COLO668 (cell line): ENCODE measurements around the gene IER3.
"Not testable (repeated sequence)": the region's sequence is repeated elsewhere in the genome, so short reads cannot be mapped to it uniquely, and the experiment has no call there.

ENCODE experiments used
- DNase-seq: peaks from one replicate; lab custom pipeline; 2025; ENCODE audit not compliant: unreplicated experiment; lab: John Stamatoyannopoulos, UW

IER3 gene

DNA sequence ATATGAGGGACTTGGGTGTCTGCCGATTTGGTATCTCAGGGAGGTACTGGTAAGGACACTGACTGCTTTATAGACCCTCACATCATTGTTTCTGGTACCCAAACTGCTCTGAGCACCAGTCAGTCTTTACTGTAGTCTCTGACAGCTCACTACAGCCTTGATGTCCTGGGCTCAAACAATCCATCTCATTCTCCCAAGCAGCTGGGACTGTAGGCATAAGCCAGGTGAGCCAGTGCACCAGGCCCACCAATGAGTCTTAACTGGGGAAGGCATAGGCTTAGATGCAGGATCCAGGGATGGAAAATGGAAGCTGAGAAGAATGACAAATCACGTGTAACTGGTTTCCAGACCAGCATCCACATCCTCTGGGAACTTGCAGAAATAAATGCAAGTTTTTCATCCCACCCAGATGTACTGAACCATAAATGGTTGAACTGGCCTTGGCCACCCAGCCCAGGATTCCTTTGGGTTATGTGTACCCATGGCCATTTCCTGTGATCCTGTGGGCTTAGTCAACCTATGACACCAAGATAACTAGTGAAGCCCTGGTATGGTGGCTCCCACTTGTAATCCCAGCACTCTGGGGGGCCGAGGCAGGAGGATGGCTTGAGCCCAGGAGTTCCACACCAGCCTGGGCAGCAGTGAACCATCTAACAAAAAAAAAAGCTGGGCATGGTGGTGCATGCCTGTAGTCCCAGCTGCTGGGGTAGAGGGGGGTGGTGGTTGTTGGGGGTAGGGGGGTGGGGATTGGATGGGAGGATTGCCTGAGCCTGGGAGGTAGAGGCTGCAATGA, 18.4 kb downstream of the IER3 start:
- no peak for DNase-seq

DNA sequence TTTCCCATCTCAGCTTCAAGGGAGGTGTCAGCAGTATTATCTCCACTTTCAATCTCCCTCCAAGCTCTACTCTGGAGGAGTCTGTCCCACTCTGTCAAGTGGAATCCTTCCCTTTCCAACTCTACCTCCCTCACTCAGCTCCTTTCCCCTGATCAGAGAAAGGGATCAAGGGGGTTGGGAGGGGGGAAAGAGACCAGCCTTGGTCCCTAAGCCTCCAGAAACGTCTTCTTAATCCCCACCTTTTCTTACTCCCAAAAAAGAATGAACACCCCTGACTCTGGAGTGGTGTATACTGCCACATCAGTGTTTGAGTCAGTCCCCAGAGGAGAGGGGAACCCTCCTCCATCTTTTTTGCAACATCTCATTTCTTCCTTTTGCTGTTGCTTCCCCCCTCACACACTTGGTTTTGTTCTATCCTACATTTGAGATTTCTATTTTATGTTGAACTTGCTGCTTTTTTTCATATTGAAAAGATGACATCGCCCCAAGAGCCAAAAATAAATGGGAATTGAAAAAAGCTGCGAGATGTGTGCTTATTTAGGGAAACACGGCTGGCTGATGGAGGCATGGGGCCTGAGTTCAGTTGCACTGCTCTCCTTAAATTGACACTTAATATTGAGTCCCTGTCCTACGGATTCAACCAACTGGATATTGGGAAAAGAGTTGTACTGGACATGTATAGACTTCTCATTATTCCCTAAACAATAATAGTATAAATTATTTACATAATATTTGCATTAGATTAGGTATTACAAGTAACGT, 19.3 kb downstream of the IER3 start:
- DNase-seq = no peak

DNA sequence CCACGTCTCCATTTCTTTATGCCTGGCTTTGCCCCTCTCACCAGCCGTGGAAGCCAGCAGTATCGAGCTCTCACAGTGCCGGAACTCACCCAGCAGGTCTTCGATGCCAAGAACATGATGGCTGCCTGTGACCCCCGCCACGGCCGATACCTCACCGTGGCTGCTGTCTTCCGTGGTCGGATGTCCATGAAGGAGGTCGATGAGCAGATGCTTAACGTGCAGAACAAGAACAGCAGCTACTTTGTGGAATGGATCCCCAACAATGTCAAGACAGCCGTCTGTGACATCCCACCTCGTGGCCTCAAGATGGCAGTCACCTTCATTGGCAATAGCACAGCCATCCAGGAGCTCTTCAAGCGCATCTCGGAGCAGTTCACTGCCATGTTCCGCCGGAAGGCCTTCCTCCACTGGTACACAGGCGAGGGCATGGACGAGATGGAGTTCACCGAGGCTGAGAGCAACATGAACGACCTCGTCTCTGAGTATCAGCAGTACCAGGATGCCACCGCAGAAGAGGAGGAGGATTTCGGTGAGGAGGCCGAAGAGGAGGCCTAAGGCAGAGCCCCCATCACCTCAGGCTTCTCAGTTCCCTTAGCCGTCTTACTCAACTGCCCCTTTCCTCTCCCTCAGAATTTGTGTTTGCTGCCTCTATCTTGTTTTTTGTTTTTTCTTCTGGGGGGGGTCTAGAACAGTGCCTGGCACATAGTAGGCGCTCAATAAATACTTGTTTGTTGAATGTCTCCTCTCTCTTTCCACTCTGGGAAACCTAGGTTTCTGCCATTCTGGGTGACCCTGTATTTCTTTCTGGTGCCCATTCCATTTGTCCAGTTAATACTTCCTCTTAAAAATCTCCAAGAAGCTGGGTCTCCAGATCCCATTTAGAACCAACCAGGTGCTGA, 20.3 kb downstream of the IER3 start:
- not testable (repeated sequence) for DNase-seq

DNA sequence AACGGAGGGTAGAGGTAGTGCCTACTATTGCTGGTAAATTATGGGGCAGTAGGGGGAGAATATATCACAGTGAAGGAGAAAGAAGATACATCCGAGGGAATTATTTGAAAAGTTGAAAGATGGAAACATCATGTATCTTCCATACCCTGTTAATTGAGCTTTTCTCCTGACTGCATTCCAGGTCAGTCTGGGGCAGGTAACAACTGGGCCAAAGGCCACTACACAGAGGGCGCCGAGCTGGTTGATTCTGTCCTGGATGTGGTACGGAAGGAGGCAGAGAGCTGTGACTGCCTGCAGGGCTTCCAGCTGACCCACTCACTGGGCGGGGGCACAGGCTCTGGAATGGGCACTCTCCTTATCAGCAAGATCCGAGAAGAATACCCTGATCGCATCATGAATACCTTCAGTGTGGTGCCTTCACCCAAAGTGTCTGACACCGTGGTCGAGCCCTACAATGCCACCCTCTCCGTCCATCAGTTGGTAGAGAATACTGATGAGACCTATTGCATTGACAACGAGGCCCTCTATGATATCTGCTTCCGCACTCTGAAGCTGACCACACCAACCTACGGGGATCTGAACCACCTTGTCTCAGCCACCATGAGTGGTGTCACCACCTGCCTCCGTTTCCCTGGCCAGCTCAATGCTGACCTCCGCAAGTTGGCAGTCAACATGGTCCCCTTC, 21.0 kb downstream of the IER3 start:
- not testable (repeated sequence) for DNase-seq

- DNase-seq = peak; percentile 60
Observed at GRCh38 chr6:30722280-30723112, 21.9 kb downstream of the IER3 start.

DNA sequence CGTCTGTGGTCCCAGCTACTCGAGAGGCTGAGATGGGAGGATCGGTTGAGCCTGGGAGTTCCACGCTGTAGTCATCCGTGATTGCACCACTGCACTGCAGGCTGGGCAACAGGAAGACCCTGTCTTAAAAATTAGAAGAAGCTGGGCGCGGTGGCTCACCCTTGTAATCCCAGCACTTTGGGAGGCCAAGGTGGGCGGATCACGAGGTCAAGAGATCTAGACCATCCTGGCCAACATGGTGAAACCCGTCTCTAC, 22.4 kb downstream of the IER3 start:
- not testable (repeated sequence) for DNase-seq

GRCh38 chr6:30721198-30722024, 22.9 kb downstream of the IER3 start:
- peak; percentile 91 for DNase-seq

DNA sequence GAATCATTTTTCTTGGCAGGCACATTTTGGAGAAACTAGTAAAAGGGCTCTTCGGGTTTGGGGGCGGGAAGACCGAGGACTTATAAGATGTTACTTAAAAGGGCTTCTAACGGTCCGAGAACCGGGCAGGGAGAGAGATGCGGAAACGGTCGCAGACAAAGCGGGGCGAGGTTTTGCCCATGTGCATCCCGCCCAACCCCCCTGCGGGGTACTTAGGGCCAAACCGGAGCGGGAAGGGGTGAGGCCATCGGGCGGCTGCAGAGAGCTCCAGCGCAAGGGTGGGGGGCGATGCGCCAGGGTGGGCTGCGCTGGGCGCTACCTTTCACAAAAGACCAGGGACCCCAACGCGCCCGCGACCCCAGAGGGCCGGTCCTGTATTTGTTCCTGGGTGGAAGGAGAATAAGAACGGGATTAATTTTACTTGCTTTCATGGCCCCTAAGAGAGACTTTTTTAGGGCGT, 23.6 kb downstream of the IER3 start:
- peak; percentile 77 for DNase-seq

GRCh38 chr6:30719791-30720737, 24.3 kb downstream of the IER3 start, which contains the start of gene TUBB:
TUBB (plus strand) TSS chr6:30720352; CDS start chr6:30720507, 155 bp downstream.
- peak; percentile 94 for DNase-seq

DNA sequence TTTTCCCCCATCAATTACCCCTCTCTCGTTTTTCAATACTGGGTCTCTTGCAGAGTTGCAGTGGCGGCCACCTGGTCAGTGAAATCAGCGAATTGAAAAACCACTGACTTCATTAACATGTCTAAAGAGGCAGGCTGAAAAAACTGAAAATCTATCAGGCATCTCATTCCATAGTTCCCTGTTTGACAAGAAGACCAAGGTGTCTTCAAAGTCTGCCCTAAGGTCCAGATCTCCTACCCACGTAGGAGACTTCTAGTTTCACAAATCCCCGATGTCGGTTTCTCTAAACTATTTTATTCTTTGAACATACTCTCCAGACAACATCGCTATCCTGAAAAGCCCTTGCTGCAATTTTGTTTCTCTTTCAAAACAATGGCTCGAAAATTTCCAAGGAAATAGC, 25.0 kb downstream of the IER3 start:
- peak; percentile 8 for DNase-seq

DNA sequence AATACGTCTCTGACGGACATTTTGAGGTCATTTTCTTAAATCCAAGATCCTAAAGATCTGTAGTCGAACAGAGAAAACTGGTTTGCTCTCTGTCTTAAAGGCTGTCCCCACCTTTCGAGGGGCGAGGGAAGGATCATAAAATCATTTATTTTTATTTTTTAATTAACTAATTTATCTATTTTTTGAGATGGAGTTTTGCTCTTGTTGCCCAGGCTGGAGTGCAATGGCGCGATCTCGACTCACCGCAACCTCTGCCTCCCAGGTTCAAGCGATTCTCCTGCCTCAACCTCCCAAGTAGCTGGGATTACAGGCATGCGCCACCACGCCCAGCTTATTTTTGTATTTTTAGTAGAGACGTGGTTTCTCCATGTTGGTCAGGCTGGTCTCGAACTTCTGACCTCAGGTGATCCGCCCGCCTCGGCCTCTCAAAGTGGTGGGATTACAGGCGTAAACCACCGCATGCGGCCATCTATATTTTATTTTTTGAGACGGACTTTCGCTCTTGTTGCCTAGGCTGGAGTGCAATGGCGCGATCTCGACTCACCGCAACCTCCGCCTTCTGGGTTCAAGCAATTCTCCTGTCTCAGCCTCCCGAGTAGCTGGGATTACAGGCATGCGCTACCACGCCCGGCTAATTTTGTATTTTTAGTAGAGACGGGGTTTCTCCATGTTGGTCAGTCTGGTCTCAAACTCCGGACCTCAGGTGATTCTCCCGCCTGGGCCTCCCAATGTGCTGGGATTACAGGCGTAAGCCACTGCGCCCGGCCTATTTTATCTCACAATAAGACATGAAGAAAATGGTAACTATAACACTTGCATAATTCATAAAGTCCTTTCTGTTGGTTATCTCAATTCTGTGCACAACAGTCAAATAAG, 26.3 kb downstream of the IER3 start:
- DNase-seq = not testable (repeated sequence)

GRCh38 chr6:30717129-30717844, 27.1 kb downstream of the IER3 start, which contains the start of gene MDC1:
MDC1 (minus strand) TSS chr6:30717281; CDS start chr6:30715175, 2,106 bp downstream.
- DNase-seq = peak; percentile 96

GRCh38 chr6:30716879-30717128, 27.5 kb downstream of the IER3 start:
- no peak for DNase-seq

GRCh38 chr6:30714263-30714662, 30.1 kb downstream of the IER3 start:
- no peak for DNase-seq

DNA sequence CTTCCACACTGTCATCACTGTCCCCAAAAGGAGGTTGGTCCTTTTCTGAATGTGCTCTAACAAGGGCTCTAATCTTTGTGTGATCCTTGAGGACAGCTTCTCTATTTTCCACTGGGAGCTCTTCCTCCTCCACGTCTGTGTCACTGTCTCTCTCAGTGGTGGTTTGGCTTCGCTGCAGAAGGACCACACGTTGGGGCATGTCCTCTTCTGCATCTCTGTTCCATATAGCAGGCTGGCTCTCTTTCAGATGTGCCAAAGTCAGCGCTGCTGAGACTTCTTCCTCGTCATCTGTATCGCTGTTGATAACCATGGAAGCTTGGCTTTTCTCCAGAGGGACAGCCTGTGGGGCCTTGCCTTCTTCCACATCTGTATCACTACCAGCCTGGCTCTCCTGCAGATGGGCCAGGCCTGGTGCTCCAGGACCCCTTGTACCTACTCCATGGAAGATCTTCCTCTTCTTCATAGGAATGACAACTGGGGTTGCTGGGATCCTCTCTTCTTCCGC, 31.9 kb downstream of the IER3 start:
- DNase-seq = no peak

DNA sequence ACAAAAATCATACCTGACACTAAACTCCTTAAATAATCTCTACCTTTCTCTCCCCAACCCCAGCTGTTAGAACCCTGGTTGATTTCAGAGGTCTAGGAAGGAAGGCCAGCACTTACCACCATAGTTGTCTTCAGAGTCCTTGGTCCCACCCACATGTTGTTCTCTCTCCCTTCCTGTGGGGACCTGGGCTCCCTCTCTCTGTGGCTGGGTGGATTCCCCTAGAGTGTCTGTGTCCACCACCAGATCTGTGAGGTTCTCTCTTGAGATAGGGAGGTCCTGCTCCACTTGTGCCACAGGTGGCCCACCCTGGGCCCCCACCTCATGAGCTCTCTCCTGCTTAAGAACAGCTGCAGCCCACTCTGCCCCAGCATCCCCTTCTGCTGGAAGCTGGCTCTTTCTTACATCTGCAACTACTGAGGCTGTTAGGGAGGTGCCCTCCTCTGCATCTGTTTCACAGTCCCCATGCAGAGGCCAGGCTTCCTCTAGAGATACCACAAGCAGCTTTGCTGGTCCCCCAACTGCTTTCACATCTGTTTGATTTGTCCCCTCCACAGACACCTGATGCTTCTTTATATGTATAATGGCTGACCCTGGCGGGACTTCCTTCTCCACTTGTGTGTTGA, 32.5 kb downstream of the IER3 start:
- DNase-seq = peak; percentile 8
